IPS-18c (cell line): Measurements from ENCODE around the gene GABRA4.

Experiments used
- H3K4me3 ChIP-seq: 2 replicates; pipeline ENCODE4 v1.7.0; 2013; ENCODE audit warnings: low read depth, mild to moderate bottlenecking, low read length, moderate library complexity; ENCODE audit not compliant: insufficient read depth
- H3K9me3 ChIP-seq: one replicate; pipeline ENCODE4 v1.6.1; 2013; ENCODE audit warnings: mild to moderate bottlenecking, low read length, moderate library complexity; ENCODE audit not compliant: control insufficient read depth, insufficient read depth

The GABRA4 gene

DNA sequence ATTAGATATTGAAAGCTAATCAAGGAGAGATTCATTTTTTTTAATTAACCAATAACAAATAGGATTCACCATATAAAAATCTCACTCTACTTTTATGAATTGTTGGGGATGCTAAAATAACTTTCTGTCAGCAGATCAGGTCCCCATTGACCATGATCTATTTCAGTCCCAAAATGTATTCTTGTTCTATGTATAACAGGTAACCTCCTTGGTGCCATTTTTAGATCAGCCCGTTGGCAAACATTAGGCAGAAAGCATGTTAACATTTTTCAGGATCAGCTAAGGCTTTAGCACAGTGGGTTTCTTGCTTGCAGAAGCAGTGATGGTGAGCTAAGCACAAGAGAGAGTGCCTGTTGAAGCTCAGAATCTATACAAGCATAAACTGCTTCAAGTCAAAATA lies 43.6 kb downstream of the GABRA4 start:
- no peak overlapping the region for H3K4me3 ChIP-seq
- no peaks in the 10 kb centered on the region for H3K9me3 ChIP-seq

DNA sequence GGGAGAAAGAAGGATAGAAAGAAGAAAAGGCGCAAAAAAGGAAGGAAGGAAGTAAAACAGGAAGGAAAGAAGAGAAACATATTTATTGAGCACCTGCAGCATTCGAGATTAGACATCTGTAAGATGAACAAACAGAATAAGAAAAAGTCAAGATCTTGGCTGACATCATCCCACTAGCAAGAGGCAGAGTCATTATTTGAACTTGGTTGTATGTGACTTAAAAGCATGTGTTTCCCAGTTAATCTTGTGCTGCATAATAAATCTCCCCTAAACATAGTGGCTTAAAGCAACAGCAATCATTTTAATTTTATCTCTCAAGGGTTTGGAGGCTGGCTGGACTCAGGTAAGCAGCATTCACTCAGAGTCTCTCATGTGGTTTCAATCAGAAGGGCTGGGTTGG lies 45.8 kb downstream of the GABRA4 start:
- H3K4me3 ChIP-seq = no peak overlapping the region
- H3K9me3 ChIP-seq = no peaks in the 10 kb centered on the region

DNA sequence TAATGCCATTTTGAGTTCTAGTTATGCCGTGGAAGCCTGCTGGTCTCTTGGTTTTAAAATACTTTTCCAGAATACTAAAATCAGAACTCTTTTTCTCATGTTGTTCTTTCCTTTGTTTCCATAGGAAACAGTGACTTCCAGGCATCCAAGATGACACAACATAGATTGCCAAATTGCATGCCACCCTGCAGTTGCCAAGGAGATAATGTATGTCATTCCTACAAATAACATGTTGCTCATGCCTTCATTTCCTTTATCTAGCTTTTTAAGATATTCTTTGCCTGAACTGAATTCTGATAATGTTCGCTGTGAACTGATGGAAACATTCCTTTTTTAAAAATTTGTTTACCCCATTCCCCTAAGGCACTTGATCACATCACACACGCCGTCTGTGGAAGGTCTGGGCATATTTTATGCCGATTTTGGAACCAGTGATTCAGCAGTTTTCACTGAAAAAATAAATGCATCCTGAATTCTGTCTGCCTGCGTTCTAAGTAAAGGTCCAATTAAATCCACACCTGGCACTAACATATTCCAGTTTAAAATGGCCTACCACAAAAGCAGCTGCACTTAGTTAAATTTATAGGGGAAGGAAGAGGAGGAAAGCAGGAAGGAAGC lies 46.4 kb downstream of the GABRA4 start:
- Histone ChIP-seq H3K4me3 (no peak overlapping the region), H3K9me3 (no peaks in the 10 kb centered on the region)

DNA sequence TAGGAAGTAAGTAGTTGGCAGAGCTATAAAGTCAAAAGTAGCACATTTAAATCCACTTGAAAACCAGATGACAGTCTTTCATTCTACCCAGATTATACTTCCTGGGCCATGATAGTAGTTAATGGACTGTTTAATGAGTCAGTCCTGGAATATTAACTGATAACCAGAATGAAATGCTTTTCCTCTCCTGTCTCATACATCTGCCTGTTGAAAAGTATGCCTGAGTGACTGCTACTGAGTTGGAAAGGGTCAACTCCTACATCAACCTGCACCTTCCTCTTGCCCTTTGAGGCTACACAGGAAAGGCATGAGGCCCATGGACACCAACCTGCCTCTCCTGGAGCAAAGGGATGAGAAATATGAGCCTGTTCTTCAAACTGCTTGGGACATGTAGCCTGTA lies 48.3 kb downstream of the GABRA4 start:
- no peak overlapping the region for H3K4me3 ChIP-seq

DNA sequence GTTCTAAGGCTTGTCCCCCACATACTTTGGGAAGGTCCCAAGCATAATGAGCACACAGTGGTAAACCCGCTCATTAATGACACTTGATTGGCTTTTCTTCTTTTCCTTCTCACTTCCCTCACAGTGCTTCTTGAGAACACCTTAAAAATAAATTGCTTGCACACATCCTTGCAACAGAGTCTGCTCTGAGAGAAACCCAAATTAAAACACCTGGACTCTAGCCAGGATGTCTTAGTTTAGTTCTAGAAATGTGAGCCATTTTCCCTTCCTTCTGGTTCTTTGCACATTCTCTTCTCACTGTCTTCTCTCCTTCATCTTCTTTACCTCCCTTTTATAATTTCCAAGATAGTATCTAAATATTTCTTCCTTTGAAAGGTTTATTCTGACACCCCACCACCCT lies 49.0 kb downstream of the GABRA4 start:
- Histone ChIP-seq H3K9me3 (no peaks in the 10 kb centered on the region), H3K4me3 (no peak overlapping the region)

More for the DNA sequence above, 48.3 kb downstream of the GABRA4 start:
- no peaks in the 10 kb centered on the region for H3K9me3 ChIP-seq

DNA sequence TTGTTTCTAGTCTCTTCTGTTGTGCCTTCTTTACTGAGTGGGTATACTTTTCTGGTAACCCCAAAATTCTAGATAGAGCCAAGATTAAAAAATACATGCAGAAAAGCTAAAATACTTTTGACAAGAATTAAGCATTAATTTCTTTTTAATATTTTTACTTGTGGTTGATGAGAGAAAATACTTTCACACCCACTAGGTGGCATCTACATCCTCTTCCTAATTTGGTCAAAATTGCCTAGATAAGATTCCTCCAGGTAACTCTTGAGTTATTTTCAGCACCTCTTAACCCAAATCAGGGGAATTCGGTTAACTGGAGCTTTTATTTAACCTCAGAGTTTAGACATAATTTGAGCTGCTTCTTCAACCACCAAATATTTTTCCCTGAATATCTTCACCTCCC lies 55.9 kb downstream of the GABRA4 start:
- no peak overlapping the region for H3K4me3 ChIP-seq
- H3K9me3 ChIP-seq = no peaks in the 10 kb centered on the region

DNA sequence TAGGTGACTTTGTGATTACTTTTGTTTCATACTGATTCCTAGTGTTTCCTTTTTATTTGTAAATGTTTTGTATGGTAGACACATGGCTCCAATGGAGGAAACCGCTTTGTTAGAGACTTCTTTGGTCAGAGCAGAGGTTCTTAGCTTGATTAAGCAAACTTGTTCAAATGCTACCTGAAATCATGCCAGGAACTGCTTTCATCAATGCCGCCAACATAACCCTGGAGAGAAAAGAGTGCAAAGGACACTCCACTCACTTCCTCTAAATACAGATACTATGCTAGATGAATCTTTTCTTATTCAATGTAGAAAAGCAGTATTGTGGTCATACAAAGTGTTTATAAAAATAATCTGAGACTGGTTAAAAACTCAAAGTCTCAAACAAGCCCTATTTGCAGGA lies 58.7 kb downstream of the GABRA4 start:
- Histone ChIP-seq H3K9me3 (no peaks in the 10 kb centered on the region), H3K4me3 (no peak overlapping the region)

DNA sequence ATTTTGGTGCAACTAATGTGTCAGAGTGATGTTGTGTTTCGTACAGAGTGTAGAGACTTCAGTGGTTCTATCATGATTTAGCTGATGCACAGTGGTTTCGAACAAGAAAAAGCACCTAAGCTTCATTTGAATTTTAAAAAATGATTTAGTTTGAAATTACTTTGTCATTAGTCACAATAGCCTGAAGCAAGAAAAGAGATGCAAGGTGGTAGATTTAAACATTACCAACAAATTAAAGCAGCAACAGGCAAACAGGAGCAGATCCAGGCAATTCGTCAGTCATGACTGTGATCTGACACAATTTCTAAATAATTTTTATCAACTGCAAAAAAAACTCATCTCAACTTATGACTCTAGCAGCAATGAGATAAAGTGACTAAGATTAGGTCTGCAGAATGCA lies 59.7 kb downstream of the GABRA4 start:
- Histone ChIP-seq H3K4me3 (no peak overlapping the region), H3K9me3 (no peaks in the 10 kb centered on the region)

DNA sequence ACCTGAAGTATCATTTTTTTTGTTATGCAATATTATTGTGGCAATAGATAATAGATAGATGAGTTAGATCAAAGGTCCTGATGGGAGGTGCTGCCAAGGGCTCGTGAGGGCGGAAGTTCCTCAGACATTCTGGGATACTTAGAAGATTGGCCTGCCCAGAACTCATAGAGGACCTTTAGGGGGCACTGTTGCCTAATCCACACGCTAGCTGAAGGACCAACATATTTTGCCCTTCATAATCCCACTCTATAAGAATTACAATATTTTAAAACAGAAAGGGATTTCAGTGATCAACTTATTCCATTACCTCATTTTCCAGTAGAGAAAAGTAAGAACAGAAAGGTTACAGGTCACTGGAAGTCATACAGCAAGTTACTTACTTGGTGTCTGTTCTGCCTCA lies 61.4 kb downstream of the GABRA4 start:
- Histone ChIP-seq H3K9me3 (no peaks in the 10 kb centered on the region), H3K4me3 (no peak overlapping the region)

DNA sequence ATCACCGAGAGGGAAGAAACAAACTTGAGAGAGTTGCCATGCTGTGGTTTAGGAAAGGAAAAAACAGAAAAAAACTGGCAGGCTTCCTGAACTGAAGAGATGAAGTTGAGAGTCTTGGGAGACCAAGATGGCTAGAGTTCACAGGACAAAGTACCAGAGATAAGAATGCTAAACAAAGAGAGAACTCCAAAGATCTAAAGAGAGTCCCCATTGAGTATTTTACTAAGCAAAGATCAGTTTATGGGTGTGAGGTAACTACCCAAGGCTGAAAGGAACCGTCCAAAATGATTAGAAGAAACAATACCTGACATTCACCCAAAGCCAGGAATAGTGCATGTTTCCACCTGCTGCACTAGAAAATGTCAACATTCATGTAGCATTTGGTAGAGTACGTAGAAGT lies 62.5 kb downstream of the GABRA4 start:
- Histone ChIP-seq H3K4me3 (no peak overlapping the region), H3K9me3 (no peaks in the 10 kb centered on the region)

DNA sequence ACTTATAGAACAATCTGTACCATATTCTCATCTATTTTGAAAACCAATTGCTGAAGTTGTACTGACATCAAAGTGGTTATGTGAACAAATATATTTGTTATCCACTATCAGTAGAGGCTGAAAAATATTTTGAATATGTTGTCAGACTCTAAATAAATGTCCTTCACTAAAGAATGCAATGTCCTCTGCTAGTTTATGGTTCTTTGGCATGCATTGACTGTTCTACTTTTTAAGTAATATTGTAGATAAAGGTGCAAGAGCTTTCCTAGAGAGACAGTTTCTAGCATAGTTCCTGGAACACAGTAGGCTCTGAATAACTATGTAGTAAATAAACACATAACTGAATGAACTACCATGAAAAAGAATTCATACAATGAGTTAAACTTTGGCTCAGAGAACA lies 66.2 kb downstream of the GABRA4 start:
- H3K4me3 ChIP-seq = no peak overlapping the region
- no peaks in the 10 kb centered on the region for H3K9me3 ChIP-seq

DNA sequence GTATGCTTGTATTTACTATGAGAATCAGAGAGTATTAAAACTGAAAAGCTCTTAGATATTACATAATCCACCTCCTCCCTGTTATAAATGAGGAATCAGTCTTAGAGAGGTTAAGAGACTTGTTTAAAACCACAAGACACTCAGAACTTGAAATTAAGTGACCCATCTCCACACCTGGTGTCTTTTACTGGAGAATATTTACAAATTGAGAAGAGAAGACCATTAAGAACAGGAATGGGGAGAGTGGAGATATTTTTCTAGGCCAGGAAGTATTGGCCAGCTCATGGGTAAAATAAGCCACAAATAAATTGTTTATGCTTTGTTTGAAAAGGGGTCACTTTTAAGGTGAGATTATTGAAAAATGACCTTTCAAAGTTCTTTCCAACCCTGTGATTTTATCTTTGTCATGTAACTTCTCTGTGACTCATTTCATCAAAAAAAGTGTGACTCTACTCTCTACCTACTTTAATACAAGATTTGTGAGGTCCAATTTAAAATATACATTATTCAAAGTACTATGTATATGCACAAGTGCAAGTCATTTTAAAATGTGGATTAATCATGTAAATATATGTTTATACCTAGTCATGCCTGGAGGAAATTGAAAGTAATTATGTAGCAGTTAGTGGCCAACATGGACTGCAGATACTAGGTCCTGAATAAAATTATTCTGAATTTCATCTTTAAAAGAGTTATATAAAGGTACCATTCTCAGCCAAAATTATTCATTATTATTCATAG lies 68.4 kb downstream of the GABRA4 start:
- H3K4me3 ChIP-seq = no peak overlapping the region
- no peaks in the 10 kb centered on the region for H3K9me3 ChIP-seq

DNA sequence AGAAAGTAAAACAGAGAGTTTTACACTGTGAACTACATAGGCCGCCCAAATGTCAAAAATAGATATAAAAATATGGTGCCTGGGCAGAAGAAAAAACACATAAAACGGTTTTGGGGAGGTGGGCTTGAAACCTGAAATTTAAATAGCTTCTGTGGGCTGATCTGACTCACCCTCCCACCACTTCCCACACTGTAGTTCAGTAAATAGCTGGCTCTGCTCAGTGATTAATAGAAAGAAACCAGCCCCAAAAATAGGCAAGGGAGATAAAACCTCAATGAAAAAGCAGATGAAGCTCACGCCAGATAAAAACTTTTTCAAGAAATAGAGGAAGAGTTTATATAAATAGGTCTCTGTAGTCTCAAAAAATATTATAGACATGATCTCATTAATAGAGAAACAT lies 71.2 kb downstream of the GABRA4 start:
- H3K9me3 ChIP-seq = no peaks in the 10 kb centered on the region
- no peak overlapping the region for H3K4me3 ChIP-seq

DNA sequence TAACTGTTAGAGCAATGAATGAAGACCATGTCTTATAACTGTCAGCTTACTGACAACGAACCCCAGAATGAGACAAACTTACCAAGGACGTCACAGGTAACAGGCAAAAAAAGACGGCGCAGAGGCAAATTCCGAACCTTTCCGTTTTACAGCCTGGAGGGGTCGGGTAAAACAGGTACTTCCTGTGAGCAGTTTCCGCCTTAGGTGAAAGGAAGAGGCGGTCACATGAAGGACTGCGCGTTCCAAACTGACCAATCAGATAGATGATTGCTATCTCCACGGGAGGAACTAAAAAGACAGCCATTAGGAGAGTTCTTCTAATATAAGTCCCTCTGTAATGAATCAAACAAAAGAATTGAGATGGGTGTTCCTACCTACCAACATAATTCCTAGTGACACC lies 84.3 kb downstream of the GABRA4 start, which contains the start of gene COX7B2:
Gene COX7B2, minus strand, starts transcription at position 168 of the 400 bp plus-strand sequence. CDS start 174,053 bp downstream, outside the sequence.
- Histone ChIP-seq H3K4me3 (no peak within 1 kb of the TSS), H3K9me3 (no peaks in the 10 kb centered on the region)

DNA sequence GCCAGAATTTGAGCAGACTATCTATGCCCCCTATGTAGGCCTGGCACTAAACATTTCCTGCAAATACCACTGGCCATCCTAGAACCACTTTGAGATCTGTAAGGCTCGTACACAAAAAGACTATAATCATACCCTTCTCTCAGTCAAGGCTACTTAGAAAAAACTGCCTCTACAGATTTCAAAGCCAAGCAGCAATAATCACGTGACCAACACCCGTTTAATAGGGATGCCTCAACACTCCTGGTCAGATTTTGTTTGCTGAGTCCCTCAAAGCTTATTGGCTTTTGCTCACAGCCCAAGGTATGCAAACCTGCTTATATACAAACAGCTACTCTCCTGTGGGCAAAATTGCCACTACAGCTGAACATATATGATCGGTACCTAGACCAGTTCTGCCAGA lies 85.2 kb downstream of the GABRA4 start:
- Histone ChIP-seq H3K9me3 (no peaks in the 10 kb centered on the region), H3K4me3 (no peak overlapping the region)

DNA sequence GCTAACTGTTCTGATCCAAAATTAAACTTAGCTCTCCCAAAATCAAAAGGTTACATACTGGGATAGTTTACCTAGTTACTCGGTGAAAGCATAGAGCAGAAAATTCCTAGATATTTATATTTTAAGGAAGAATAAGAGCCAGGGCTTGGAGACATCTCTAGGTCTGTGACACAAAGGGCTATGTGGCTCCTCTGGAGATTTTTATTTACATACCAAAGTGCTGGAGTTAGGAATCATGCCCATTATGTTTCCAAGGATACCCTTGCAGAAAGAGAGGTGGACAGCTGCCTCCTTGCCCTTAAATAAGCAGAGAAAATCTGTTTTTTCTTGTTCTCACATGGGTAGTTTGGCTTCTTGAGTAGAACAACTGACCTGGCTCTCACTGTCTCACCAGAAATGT lies 93.3 kb downstream of the GABRA4 start:
- Histone ChIP-seq H3K9me3 (no peaks in the 10 kb centered on the region), H3K4me3 (no peak overlapping the region)

DNA sequence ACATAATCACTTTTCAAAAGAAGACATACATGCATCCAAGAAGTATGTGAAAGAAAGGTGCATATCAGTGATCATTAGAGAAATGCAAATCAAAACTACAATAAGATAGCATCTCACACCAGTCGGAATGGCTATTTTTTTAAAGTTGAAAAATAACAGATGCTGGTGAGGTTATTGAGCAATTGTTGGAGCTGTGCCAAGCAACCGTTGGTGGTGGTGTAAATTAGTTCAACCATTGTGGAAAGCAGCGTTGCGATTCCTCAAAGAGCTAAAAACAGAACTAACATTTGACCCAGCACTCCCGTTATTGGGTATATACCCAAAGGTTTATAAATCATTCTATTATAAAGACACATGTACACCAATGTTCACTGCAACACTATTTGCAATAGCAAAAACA lies 98.6 kb downstream of the GABRA4 start:
- no peaks in the 10 kb centered on the region for H3K9me3 ChIP-seq

DNA sequence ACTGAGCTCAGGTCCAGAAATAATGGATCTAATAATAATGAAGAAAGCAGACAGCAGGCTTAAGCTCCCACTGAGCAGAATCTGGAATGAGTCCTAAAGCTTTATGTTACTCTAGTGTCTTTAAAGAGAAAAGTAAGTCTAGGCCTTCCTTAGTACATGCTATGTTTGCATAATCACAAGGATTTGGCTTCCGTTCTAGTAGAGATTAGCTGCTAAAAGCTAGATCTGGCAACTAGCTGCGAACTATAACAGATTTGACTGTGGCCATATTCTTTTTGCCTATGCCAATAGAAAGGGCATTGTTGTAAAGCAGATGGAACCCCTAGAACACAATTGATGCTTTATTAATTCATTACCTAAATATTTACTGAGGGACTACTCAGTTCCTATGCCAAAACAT lies 103.3 kb downstream of the GABRA4 start:
- Histone ChIP-seq H3K4me3 (no peak overlapping the region), H3K9me3 (no peaks in the 10 kb centered on the region)

More for the DNA sequence above, 98.6 kb downstream of the GABRA4 start:
- H3K4me3 ChIP-seq = no peak overlapping the region

DNA sequence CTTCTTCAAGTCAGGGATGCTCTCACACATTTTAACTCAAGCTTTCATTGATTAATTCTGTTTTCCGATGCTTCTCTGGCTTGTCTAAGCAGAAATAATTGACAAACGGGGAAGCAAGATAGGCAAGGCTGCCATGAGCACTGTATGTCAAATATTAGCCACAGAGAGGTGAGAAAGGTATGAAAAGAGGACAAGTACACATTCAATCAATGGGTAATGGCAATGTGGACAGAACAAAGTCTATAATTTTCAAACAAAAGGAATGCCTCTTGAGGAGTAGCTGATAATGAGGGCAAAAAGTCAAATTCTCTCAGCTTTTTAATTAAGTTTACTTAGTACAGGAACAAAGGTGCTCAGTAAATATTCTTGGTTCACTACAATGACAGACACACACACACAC lies 104.0 kb downstream of the GABRA4 start:
- Histone ChIP-seq H3K9me3 (no peaks in the 10 kb centered on the region), H3K4me3 (no peak overlapping the region)
